ENCODE measurements around the gene NACC2. TPM values are rescaled to one million over a fixed set of nuclear protein-coding genes. Genes with fewer than 3 reads are reported as not detected.

NACC2 gene
- total RNA-seq, 4 donors from 2014 or later = 18.4 to 33.6 (median 22.4) TPM

DNA sequence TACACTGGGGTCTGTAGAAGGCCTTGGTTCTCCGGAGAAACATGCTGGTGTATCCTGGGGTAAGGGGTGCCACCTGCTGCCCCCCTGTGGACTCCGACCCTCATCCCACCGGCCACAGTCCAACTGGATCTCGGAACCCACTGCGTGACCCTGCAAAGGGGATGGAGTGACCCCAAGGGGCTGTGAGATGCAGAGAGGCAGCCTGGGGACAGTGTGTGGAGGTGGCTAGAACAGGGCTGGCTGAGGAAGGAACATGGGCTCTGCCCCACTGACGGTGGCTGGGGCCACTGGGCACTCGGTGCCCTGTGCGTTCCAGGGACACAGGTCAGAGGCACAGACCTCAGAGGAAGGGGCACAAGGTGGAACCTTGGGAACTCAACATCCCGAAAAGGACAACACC is 2.3 kb downstream of the NACC2 start:
- intact Hi-C loops (cut with DNase I) = no loop called here
- Histone ChIP-seq H3K27ac (no peak overlapping the region), H3K4me3 (replicated peaks in 1 of 3) (no peak overlapping the region), H3K9me3 (no peaks in the 10 kb centered on the region), H3K36me3 (no peaks in the 10 kb centered on the region), H3K4me1 (peaks cover 19 to 47% of the 10 kb centered on the region in 2 donors), H3K27me3 (no peaks in the 10 kb centered on the region)
- WGBS, 2 donors = 93% methylated on average over 9 of the region's 9 CpGs
- no peak for DNase-seq
- no peak for TF ChIP-seq POLR2A (IDR thresholded peaks at IDR 0.05)
- TF ChIP-seq CTCF (IDR thresholded peaks at IDR 0.05) = no peak

DNA sequence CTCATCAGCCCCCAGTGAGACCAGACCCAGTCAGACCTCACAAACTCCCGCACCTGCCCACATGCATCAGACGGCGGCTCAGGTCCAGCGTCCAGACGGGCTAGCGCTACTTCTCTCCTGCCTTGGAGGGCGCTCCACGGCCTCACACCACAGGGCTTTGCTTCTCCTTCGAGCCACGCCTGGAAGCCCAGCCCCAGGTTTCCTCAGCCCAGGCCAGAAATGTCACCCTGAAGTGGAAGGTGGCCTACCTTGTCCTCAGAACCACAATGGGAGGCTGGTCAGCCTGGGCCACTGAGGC is 2.8 kb downstream of the NACC2 start:
- Histone ChIP-seq H3K4me3 (replicated peaks in 1 of 3) (no peak overlapping the region), H3K27ac (no peak overlapping the region), H3K36me3 (no peaks in the 10 kb centered on the region), H3K27me3 (no peaks in the 10 kb centered on the region), H3K4me1 (peaks cover 19 to 51% of the 10 kb centered on the region in 2 donors), H3K9me3 (no peaks in the 10 kb centered on the region)
- DNase-seq = no peak
- intact Hi-C loops (cut with DNase I) = no loop called here
- TF ChIP-seq POLR2A (IDR thresholded peaks at IDR 0.05) (no peak), CTCF (IDR thresholded peaks at IDR 0.05) (no peak)
- 97 to 100% methylated on average over 5 to 10 of the region's 10 CpGs for WGBS, 2 donors

DNA sequence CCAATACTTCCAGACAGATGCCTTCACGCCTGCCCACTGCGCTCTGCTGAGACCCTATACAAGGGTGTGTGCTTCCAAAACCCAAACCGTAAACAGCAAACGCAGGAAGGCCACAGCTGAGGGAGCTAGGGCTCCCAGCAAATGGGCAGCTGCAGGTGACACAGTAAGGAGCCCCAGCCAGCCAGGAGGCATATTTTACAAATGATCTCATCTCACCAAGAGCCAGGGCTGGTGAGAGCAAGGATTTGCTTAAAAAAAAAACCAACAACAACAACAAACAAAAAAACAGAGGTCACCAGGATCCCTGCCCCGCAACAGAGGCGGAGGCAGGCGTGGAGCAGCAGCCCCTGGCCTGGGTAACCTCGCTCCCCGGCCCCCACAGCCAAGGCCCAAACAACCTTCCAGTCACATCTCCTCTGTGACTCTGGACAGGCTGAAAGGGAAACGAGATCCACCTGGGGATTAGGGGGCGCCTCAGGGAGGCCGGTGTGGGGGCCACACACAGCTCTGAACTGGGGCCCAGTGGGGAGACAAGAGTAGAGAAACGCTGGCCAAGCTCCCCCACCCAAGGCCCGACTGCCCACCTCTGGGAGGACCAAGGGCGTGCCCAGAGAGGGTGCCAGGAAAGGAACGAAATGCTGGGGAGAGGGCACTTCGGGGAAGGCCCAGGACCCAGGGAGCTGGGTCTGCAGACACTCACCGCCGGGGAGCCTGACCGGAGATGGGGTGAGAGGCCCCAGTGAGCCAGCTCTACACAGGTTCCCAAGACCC is 3.3 kb downstream of the NACC2 start:
- WGBS, 2 donors = 88 to 92% methylated on average over 18 to 20 of the region's 20 CpGs
- TF ChIP-seq CTCF (IDR thresholded peaks at IDR 0.05) (no peak), POLR2A (IDR thresholded peaks at IDR 0.05) (no peak)
- Histone ChIP-seq H3K4me1 (peaks cover 19 to 56% of the 10 kb centered on the region in 2 donors), H3K4me3 (replicated peaks in 1 of 3) (no peak overlapping the region), H3K36me3 (no peaks in the 10 kb centered on the region), H3K9me3 (no peaks in the 10 kb centered on the region), H3K27me3 (no peaks in the 10 kb centered on the region), H3K27ac (no peak overlapping the region)
- no peak for DNase-seq
- intact Hi-C loops (cut with DNase I) = no loop called here

- no peak overlapping the region for H3K27ac ChIP-seq
- 80 to 82% methylated on average over 2 to 13 of the region's 22 CpGs for WGBS, 2 donors
- no peaks in the 10 kb centered on the region for H3K36me3 ChIP-seq
- H3K4me3 ChIP-seq (replicated peaks in 1 of 3) = no peak overlapping the region
- intact Hi-C loops (cut with DNase I) = no loop called here
- no peaks in the 10 kb centered on the region for H3K9me3 ChIP-seq
- TF ChIP-seq CTCF (IDR thresholded peaks at IDR 0.05) (no peak), POLR2A (IDR thresholded peaks at IDR 0.05) (no peak)
- DNase-seq = no peak
- peaks cover 22 to 58% of the 10 kb centered on the region in 2 donors for H3K4me1 ChIP-seq
- no peaks in the 10 kb centered on the region for H3K27me3 ChIP-seq
Measured at GRCh38 chr9:136090768-136091581, 4.1 kb downstream of the NACC2 start.
